Smooth muscle cell of the coronary artery (primary cell): ENCODE measurements around the gene DYNC1I1. TPM values are rescaled to one million over a fixed set of nuclear protein-coding genes. Genes with fewer than 3 reads are reported as not detected.

Experiments used
- total RNA-seq: library from RNA; depleted of rRNA; stranded (reverse); fragments of >200 nt; gene quantifications from 2 replicates; pipeline ENCODE4 v1.2.3, GENCODE V29; 2014; ENCODE audit warnings: low replicate concordance

Gene DYNC1I1
- total RNA-seq = 0.45 and 0.47 TPM in 2 replicates

GRCh38 chr7:95772298-95772770 is at the start of gene DYNC1I1:
DYNC1I1 (plus strand) TSS chr7:95772554; CDS start chr7:95804730, 32,176 bp downstream.

Other genes starting within 250 kb of the DYNC1I1 start
- 0.15 and 5.3 TPM in 2 replicates for gene PDK4, start 176.0 kb upstream of the DYNC1I1 start, total RNA-seq